NCI-H2227 (cell line): ENCODE results near the gene SPEN.
A peak's percentile ranks its signal among the peaks of the same experiment; 100 is the strongest.

ENCODE experiments used
- DNase-seq: peaks from one replicate; lab custom pipeline; 2025; ENCODE audit not compliant: unreplicated experiment; lab: John Stamatoyannopoulos, UW

The SPEN gene

DNA sequence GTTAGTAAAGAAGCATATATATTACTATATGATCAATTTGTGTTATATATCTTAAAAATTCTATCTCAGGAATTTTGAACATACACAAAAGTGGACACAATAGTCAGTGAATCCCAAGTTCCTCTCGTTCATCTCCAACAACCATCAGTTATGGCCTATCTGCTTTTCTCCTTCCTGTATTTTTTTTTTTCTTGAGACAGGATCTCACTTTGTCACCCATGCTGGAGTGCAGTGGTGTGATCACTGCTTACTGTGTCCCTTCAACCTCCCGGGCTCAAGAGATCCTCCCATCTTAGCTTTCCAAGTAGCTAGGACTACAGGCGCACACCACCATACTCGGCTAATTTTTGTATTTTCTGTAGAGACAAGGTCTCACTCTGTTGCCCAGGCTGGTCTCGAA, 9.4 kb downstream of the SPEN start:
- no peak for DNase-seq

DNA sequence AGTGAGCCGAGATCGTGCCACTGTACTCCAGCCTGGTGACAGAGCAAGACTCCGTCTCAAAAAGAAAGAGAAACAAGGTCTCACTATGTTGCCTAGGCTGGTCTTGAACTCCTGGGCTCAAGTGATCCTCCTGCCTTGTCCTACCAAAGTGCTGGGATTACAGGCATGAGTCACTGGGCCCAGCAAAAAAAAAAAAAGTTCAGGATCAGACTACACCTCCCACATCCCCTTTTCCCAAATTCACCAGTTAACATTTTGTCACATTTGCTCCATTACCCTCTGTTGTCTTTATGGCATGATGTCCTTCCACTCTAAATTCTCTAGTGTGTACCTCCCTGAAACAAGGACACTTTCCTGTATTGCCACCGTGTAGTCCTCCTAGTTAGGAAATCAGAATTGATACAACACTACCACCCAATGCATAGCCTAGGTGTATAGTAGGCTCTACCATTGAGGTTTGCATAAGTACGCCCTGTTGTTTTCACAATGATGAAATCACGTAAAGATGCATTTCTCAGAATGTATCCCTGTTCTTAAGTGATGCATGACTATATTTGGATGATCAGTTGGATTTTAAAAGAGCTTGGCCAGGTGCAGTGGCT, 10.7 kb downstream of the SPEN start:
- no peak for DNase-seq

DNA sequence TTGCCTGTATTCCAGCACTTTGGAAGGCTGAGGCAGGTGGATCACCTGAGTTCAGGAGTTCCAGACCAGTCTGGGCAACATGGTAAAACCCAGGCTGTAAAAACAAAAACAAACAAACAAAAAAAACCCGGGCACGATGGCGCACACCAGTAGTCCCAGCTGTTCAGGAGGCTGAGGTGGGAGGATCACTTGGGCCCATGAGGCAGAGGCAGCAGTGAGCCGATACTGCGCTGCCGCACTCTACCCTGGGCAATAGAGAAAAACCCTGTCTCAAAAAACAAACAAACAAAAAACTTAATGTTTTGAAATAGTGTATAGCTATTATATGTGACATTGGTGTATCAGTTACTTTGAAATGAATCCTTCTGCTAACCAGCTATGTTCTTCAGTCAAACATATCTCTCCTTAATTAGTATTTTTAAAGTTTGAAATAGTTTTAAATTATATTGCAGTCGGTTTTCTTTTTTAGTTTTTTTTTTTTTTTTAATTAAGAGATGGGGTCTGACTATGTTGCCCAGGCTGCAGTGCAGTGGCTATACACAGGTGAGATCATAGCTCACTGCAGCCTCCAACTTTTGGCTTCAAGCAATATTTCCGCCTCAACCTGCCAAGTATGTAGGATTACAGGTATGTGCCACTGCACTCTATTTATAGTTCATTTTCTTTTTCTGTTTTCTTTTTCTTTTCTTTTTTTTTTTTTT, 11.3 kb downstream of the SPEN start:
- DNase-seq: no peak

DNA sequence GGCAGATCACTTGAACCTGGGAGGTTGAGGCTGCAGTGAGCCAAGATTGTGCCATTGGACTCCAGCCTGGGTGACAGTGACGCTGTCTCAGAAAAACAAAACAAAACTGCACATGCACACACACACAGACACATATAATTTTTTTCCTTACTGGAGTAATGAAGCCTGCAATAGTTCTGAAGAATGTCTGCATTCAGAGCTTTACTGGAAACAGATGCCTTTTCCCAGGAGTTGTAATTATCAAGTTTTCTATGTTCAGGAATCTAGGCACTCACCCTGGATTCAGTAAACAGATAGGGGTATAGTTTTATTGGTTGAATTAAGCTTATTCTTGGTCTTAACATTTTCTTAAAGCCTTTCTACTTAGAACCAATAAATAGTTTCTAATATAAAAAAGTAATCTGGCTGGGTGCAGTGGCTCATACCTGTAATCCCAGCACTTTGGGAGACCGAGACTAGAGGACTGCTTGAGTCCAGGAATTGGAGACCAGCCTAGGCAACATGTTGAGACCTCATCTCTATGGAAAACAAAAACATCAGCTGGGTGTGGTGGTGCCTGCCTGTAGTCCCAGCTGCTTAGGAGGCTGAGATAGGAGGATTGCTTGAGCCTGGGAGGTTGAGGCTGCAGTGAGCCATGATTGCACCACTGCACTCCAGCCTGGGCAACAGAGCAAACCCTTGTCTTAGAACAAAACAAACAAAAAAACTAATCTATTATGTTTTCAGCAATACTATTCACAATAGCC, 15.8 kb downstream of the SPEN start:
- no peak for DNase-seq

DNA sequence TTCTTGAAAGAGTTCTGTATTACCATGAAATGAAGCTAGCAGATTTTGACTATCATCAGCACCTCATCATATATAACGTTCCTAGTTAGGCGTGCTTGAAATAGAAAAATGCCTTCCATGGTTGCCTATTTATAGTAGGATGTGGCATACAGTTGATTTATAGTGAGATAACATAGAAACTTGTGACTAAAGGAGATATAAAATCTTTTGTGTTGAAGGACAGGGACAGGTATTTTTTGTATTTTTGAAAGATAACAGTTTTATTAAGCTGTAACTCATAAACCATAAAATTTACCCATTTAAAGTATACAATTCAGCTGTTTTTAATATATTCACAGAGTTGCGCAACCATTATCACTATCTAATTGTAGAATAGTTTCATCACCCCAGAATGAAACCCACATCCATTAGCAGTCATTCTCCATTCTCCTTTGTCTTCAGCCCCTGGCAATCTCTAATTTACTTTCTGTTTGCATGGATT, 19.3 kb downstream of the SPEN start:
- no peak for DNase-seq

DNA sequence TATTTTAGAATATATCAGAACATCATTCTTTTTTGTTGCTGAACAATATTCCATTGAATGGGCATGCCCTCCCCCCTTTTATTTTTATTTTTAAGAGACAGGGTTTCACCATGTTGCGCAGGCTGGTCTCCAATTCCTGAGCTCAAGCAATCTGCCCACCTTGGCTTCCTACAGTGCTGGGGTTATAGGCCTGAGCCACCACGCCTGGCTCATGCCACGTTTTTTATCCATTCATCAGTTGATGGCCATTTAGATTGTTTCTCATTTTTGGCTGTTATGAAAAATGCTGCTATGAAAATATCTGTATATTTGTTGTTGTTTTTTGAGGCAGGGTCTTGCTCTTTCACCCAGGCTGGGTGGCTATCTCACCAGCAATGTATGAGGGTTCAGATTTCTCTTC, 19.8 kb downstream of the SPEN start:
- DNase-seq: no peak

DNA sequence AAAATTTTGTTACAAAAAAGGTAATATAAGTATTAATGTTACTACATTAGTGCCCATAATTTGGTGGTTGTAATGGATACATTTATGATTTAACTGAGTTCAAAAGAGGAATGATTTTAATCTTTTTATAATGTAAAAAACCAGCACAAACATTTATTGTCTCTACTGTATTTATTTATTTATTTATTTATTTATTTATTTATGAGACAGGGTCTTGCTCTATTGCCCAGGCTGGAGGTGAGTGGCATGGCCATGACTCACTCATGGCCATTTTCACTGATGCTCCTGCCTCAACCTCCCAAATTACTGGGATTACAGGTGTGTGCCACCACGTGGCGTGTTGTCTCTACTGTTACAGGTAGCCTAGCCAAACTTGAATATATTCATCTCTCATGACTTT, 21.9 kb downstream of the SPEN start:
- no peak for DNase-seq

DNA sequence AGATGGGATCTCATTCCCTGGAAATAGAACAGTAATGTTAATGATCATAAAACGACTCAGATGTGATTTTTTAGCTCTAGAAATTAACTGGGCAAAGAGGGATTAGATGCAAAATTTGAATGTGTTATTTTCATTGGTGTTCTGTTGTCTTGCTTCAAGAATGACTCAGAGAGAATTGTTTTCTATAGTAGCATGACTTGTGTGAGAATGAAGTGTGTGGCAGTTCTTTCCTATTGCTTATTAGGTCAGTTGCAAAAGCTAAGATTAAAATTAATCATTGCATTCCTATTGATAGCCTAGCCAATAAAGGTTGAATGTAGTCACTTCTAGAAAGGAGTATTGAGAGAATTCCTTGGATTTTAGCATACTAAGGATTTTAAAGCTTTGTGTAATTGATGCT, 22.9 kb downstream of the SPEN start:
- no peak for DNase-seq

DNA sequence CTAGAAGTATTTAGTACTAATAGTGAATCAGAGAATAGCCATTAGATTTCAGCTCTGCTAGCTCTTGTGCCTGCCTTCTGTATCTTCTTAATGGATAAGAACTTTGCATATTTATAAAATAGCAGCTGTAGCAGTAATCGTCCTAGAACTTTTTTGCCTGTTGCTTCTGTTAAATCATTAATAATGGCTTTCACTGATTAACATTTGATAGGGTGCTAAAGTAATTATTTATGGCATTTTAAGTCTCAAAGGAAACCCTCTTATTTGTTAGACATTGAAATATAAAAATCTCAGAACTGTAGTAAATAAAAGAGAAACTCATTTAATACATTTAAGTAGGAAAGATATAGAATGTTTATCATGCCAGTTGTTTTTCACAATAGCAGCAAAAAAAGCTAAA, 27.0 kb downstream of the SPEN start:
- DNase-seq: no peak

DNA sequence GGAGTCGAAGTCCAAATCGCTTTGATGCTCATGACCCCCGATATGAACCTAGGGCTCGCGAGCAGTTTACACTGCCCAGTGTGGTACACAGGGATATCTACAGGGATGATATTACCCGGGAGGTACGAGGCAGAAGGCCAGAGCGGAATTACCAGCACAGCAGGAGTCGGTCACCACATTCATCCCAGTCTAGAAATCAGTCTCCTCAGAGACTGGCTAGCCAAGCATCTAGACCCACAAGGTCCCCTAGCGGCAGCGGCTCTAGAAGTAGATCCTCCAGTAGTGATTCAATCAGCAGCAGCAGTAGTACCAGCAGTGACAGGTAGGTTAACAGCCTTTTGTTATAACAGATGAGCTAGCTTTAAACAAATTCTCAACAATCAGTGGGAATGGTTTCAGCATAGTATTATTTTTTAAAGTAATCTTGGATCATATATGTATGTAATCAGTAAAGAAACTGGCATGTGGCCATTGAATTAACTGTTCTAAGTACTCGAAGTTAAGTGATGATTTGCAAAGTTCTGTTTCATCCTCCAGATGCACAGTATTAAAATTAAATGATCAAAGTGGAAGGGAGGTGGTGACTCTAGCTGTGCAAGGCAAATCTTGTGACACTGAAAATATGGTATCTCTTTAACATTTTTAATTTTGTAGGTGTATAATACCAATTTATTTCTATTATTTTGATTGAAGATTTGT, 29.0 kb downstream of the SPEN start:
- DNase-seq: peak; percentile 67

DNA sequence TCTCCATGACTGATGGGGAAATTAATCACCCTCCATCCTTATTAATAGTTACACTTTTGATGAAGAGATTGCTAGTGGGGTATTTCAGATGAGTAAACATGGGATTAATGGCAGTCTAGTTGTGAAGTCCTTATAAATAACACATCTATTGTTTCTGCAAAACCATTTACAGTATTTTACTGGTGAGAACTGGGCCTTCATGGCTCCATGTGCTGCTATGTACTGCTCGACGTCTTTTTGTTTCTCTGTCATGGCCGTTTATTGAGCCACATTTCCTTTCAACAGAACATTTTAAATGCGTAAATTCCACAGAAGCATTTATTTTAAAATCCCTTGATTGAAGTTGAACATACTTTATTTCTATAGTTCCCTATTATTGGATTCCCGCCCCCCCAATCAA, 34.5 kb downstream of the SPEN start:
- DNase-seq: no peak

DNA sequence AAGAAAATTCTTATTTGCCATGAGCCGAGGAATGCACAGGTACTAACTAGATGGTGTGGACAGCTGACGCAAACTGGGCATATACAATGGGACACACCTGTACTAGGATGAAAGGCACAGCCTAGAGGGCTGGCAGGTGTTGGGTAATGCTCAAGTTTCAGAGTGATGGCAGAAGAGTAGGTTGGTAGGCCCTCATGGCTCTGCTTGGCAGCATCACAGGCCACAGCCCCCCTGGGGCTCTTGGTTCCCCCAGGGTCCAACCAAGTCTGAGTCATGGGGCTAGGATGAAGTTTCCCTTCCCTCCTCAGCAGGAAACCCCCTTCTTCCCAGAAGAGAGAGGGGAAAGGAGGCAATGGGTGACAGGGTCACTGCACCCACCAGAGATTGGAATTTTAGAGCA, 35.2 kb downstream of the SPEN start:
- no peak for DNase-seq

DNA sequence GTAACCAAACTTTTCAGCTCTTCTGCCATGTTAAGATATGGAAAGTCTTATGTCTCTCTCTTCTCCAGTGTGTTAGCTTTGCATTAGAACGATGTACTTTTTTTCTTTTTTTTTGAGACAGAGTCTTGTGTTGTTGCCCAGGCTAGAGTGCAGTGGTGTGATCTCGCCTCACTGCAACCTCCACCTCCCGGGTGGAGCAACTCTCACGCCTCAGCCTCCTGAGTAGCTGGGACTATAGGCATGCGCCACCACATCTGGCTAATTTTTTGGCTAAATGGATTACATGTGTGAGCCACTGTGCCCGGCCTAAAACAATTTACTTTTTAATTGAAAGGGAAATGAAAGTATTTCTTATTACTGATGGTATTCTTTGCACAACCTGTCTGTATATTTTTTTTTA, 35.8 kb downstream of the SPEN start:
- DNase-seq: no peak

DNA sequence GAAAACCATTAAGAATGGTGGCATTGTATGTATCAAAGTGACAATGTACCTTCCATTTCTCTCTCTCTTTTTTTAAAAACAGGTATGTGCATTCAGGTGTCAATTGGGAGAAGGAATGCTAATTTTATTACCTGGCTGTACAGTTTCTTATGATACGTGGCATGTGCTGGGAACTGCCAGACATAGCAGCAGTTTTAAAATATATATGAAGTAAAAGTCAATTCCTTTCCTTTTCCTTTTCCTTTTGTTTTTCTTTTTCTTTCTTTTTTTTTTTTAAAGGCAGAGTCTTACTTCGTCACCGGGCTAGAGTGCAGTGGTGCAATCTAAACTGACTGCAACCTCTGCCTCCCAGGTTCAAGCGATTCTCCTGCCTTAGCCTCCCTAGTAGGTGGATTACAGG, 37.0 kb downstream of the SPEN start:
- no peak for DNase-seq

DNA sequence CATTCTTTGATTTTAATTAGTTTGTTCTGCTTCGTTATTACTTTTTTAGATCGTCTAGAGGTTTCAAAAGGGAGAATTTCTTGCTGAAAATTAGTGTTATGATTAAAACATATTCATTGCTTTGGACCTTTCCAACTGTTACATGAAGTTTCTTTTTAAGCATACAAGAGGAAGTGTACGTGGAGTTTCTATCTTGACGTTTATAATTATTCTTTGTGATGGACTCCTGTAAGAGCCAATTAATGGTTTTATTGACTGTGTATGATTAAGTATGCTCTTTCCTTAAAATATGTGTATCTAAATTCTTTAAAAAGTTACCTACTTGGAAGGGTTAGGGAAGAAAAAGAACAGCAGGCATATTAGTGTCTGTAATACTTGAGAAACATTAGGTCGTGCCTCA, 37.8 kb downstream of the SPEN start:
- DNase-seq: no peak

DNA sequence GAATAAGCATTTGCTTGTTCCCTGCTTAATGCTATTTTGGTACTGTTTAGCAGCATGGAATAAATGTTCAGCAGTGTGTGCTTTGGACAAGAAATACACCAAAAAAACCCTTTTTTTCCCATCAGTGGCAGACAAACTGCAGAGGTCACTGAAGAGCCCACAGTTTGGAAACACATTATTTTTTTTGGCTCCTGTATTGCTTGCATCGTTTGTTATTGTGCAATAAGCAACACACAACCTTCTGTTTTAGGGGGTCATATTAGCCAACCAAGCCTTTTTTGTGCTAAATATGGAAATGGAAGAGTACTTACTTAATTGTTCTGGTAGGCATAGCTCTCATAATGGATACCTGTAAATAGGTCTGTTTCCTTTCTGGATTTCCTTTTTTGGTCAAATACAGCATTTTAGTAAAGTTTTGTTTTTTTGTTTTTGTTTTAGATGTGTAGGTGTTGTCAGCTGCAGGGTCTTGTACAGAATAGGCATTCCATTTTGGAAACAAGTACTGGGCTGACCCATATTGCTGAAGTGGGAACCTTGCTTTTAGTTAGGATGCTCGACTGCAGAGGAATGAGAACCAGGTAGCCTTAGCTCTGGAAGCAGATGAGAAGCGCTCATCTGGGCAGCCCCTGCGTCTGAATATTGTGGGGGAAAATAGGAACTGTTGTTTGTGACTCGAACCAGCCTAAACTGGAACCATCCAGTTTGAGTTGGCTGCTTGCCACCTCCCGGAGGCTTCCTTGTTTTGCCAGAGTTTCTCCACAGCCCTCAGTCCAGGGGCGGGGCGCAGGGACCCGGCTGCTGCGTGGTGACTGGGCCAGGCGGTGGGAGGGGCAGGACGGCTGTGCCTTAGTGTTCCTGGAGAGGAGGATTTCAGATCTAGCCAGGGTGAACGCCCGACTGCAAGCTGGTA, 38.4 kb downstream of the SPEN start:
- peak; percentile 95 for DNase-seq

DNA sequence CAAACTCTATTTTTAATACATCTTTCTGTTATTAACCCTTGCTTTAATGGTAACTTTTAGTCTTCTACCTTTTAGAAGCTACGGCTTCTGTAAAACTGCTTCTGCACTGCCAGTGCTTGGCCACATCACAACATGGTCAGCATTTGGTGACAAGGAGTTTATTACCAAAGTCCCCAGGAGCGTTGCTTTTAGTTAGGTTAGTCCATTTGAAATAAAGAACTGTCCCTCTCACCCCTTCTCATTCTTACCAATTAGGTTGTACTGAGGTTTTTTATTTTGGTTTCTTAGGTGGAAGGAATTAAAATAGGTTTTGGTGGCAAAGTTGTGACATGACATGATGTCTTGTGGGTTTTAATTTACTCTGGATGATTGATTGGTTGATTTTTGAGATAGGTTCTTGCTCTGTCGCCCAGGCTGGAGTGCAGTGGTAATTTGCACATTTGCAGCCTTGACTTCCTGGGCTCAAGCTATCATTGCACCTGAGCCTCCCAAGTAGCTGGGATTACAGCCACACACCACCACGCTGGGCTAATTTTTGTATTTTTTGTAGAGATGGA, 39.2 kb downstream of the SPEN start:
- no peak for DNase-seq

DNA sequence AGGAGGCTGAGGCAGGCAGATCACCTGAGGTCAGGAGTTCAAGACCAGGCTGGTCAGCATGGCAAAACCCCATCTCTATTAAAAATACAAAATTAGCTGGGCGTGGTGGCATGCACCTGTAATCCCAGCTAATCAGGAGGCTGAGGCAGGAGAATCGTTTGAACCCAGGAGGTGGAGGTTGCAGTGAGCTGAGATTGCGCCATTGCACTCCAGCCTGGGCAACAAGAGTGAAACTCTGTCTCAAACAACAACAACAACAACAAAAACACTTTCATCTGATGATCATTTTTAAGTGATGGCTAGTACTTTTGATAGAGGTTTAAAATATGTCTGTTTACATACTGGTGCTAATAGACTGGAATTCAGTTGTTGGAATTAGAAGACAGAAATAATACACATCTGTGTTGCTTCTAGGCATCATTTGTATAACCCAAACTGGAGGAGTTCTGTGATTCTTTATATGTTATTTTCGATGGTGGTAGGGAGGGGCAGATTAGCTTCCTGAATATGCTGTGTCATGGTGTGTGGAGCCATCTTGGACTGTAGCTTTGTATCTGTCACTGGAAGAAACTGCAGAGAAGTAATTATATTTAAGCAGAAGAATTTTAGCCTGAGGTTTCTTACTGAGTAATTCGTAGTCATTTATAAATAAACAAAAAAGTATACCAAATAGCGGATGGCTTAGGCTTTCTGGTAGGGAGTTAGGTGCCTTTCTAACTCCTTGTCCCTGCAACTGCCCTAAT, 45.5 kb downstream of the SPEN start:
- peak; percentile 38 for DNase-seq

DNA sequence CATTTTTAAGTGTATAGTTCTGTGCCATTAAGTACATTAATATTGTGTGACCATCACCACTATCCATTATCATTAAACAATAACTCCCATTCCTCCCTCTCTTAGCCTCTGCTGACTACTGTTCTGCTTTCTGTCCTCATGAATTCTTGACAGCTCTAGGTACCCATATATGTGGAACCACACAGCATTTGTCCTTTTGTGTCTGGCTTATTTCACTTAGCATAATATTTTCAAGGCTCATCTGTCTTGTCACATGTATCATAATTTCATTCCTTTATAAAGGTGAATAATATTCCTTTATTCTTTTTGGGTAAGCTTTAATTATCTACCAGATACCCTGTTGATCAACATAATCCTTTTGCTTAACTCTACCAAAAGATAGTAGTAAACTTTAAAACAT, 47.7 kb downstream of the SPEN start:
- DNase-seq: no peak
